ENCODE measurements around the gene PARVA.

Gene PARVA

GRCh38 chr11:12456651-12457579 is 79.5 kb downstream of the PARVA start:
- no peak for DNase-seq (ENCODE audit: low read depth in 2 of 2)

- DNase-seq (ENCODE audit: low read depth in 2 of 2) = no peak
These were observed 80.7 kb downstream of the PARVA start for GRCh38 chr11:12458042-12458441.

GRCh38 chr11:12459374-12459773 is 82.0 kb downstream of the PARVA start:
- no peak for DNase-seq (ENCODE audit: low read depth in 2 of 2)

- DNase-seq (ENCODE audit: low read depth in 2 of 2) = no peak
These were observed 82.6 kb downstream of the PARVA start for GRCh38 chr11:12459865-12460444.

- DNase-seq (ENCODE audit: low read depth in 2 of 2) = no peak
These were observed 83.1 kb downstream of the PARVA start for GRCh38 chr11:12460466-12460865.

GRCh38 chr11:12461516-12461915 is 84.1 kb downstream of the PARVA start:
- no peak for DNase-seq (ENCODE audit: low read depth in 2 of 2)

- DNase-seq (ENCODE audit: low read depth in 2 of 2) = no peak
These were observed 86.9 kb downstream of the PARVA start for GRCh38 chr11:12464303-12464702.

- DNase-seq (ENCODE audit: low read depth in 2 of 2) = no peak
These were observed 88.0 kb downstream of the PARVA start for GRCh38 chr11:12465332-12465731.

- DNase-seq (ENCODE audit: low read depth in 2 of 2) = no peak
These were observed 90.2 kb downstream of the PARVA start for GRCh38 chr11:12467610-12468009.

- no peak for DNase-seq (ENCODE audit: low read depth in 2 of 2)
These were observed 92.1 kb downstream of the PARVA start for GRCh38 chr11:12469451-12469850.

GRCh38 chr11:12470236-12470635 is 92.9 kb downstream of the PARVA start:
- no peak for DNase-seq (ENCODE audit: low read depth in 2 of 2)

GRCh38 chr11:12472401-12473005 is 95.1 kb downstream of the PARVA start:
- DNase-seq (ENCODE audit: low read depth in 2 of 2) = no peak

GRCh38 chr11:12473381-12473780 is 96.0 kb downstream of the PARVA start:
- no peak for DNase-seq (ENCODE audit: low read depth in 2 of 2)

- DNase-seq (ENCODE audit: low read depth in 2 of 2) = no peak
These were observed 97.5 kb downstream of the PARVA start for GRCh38 chr11:12474871-12475270.

- DNase-seq (ENCODE audit: low read depth in 2 of 2) = no peak
These were observed 101.4 kb downstream of the PARVA start for GRCh38 chr11:12478743-12479142.

- no peak for DNase-seq (ENCODE audit: low read depth in 2 of 2)
These were observed 103.0 kb downstream of the PARVA start for GRCh38 chr11:12480401-12480800.

- no peak for DNase-seq (ENCODE audit: low read depth in 2 of 2)
These were observed 105.5 kb downstream of the PARVA start for GRCh38 chr11:12482839-12483238.

GRCh38 chr11:12483604-12484003 is 106.2 kb downstream of the PARVA start:
- no peak for DNase-seq (ENCODE audit: low read depth in 2 of 2)

- DNase-seq (ENCODE audit: low read depth in 2 of 2) = no peak
These were observed 108.0 kb downstream of the PARVA start for GRCh38 chr11:12485328-12485727.

GRCh38 chr11:12489246-12489772 is 111.9 kb downstream of the PARVA start:
- no peak for DNase-seq (ENCODE audit: low read depth in 2 of 2)

- DNase-seq (ENCODE audit: low read depth in 2 of 2) = peak; percentile 30 to 32
These were observed 117.3 kb downstream of the PARVA start for GRCh38 chr11:12494699-12495098.

GRCh38 chr11:12496181-12497025 is 119.0 kb downstream of the PARVA start:
- DNase-seq (ENCODE audit: low read depth in 2 of 2) = no peak
